K562 (cell line): Measurements from ENCODE around the gene PAN2. TPM values are rescaled to one million over a fixed set of nuclear protein-coding genes. Genes with fewer than 3 reads are reported as not detected.

Experiments used
- FOS ChIP-seq: IDR thresholded peaks from 3 replicates; pipeline ENCODE4 v1.6.1; 2011; ENCODE audit not compliant: insufficient read length; ENCODE audit errors: extremely low read depth
- GABPB1 ChIP-seq: sonication (generic); formaldehyde crosslinking; IDR thresholded peaks from 2 replicates; pipeline ENCODE4 v1.8.0; 2022; ENCODE audit warnings: mild to moderate bottlenecking, missing genetic modification reagents
- HDAC1 ChIP-seq, 2 experiments: fragments of 450-650 bp; IDR thresholded peaks; 2 replicates each; pipeline ENCODE4 v1.6.1; 2016 to 2017; ENCODE audit warnings: inconsistent platforms in 1 of 2, mild to moderate bottlenecking in 1 of 2, moderate library complexity in 1 of 2
- MLLT1 ChIP-seq, 2 experiments: fragments of 450-650 bp; IDR thresholded peaks; 2 replicates each; pipeline ENCODE4 v1.6.1; 2016
- PATZ1 ChIP-seq: fragments of 250-450 bp; sonication (Bioruptor Pico); IDR thresholded peaks from 2 replicates; pipeline ENCODE4 v1.5.0; 2020; ENCODE audit warnings: mild to moderate bottlenecking, borderline replicate concordance
- PRDM10 ChIP-seq: fragments of 450-650 bp; IDR thresholded peaks from 2 replicates; pipeline ENCODE4 v1.6.1; 2018; ENCODE audit not compliant: partially characterized antibody
- ZBTB40 ChIP-seq, 2 experiments: fragments of 450-650 bp in 1 of 2; sonication (generic) in 1 of 2; formaldehyde crosslinking in 1 of 2; IDR thresholded peaks; 2 replicates each; pipeline versions ENCODE4 v1.7.1 to v1.9.0; 2016 to 2022; ENCODE audit warnings: inconsistent platforms in 1 of 2, mild to moderate bottlenecking in 1 of 2, missing genetic modification reagents in 1 of 2
- polyA plus RNA-seq, 8 experiments: library from polyadenylated mRNA; depleted of rRNA in 4 of 8; stranded (reverse) in 5 of 8; unstranded in 3 of 8; fragments of >200 nt; fragmentation: Nextera tagmentation in 2 of 8; fragmentation: Illumina TruSeq in 1 of 8; extraction: Ambion mirVana in 2 of 8; extraction: Trizol in 1 of 8; gene quantifications; 2 replicates each; pipeline versions ENCODE4 v1.2.1 to v1.2.3, GENCODE V29; 2011 to 2014; ENCODE audit warnings: inconsistent platforms in 1 of 8, missing spikeins in 1 of 8
- total RNA-seq, 7 experiments: library from RNA; depleted of rRNA in 6 of 7; stranded (reverse); fragments of >200 nt in 6 of 7; fragmentation: Illumina TruSeq in 2 of 7; extraction: Trizol in 2 of 7; gene quantifications; 2 replicates each; pipeline versions ENCODE4 v1.2.1 to v1.2.3, GENCODE V29; 2011 to 2021; ENCODE audit warnings: low replicate concordance in 1 of 7

Gene PAN2
- total and polyA plus RNA-seq, 9 of the 15 experiments (the other 6 are each of a cell fraction or from before 2014, with no cell fraction given): 15.0 to 66.1 (median 25.9) TPM

- TF ChIP-seq ZBTB40 (IDR thresholded peaks at IDR 0.05) (no peak), ZBTB40 (CRISPR knock-in tag; IDR thresholded peaks at IDR 0.05) (no peak), PATZ1 (CRISPR knock-in tag) (no peak), HDAC1 (IDR thresholded peaks at IDR 0.05) (peak in 1 of 2 experiments; percentile 76; a peak in 1 of 4 replicates), FOS (no peak), MLLT1 (IDR thresholded peaks at IDR 0.05) (no peak), GABPB1 (peak; percentile 80), PRDM10 (no peak)
Observed at GRCh38 chr12:56315622-56316473, 18.0 kb downstream of the PAN2 start, which contains the start of gene CNPY2 (continued).
